Stomach (tissue), 4 donors: ENCODE results near the gene DUXA.

Experiments
- CTCF ChIP-seq, 7 experiments: fragments of 450-650 bp in 4 of 7; fragments of 200-600 bp in 3 of 7; sonication (generic) in 3 of 7; IDR thresholded peaks; one replicate each; pipeline ENCODE4 v1.5.1; 2016 to 2019; ENCODE audit warnings: antibody characterized with exemption in 7 of 7, control low read depth in 2 of 7, mild to moderate bottlenecking in 1 of 7
- EP300 ChIP-seq: sonication (generic); formaldehyde crosslinking; IDR thresholded peaks from one replicate; pipeline ENCODE4 v1.6.1; 2017; ENCODE audit warnings: antibody characterized with exemption
- POLR2A ChIP-seq, 4 donors: fragments of 450-650 bp; IDR thresholded peaks; one replicate each; pipeline ENCODE4 v1.6.1; 2016; ENCODE audit warnings: antibody characterized with exemption in 4 of 4, control low read depth in 2 of 4, mild to moderate bottlenecking in 1 of 4, moderate library complexity in 1 of 4
- POLR2AphosphoS5 ChIP-seq, 3 donors: sonication (generic); formaldehyde crosslinking; IDR thresholded peaks; one replicate each; pipeline ENCODE4 v1.6.1; 2016; ENCODE audit warnings: antibody characterized with exemption in 3 of 3

GRCh38 chr19:57167385-57167784, at the start of gene DUXA:
- no peak for TF ChIP-seq POLR2A (IDR thresholded peaks at IDR 0.05)
- no peak for TF ChIP-seq EP300
- TF ChIP-seq CTCF (IDR thresholded peaks at IDR 0.05) = no peak
- no peak for TF ChIP-seq POLR2AphosphoS5 (IDR thresholded peaks at IDR 0.05)
